ENCODE data around the gene PDE4B.
A peak's percentile ranks its signal among the peaks of the same experiment; 100 is the strongest.
"Not testable (repeated sequence)": the region's sequence is repeated elsewhere in the genome, so short reads cannot be mapped to it uniquely, and the experiment has no call there.

The PDE4B gene

DNA sequence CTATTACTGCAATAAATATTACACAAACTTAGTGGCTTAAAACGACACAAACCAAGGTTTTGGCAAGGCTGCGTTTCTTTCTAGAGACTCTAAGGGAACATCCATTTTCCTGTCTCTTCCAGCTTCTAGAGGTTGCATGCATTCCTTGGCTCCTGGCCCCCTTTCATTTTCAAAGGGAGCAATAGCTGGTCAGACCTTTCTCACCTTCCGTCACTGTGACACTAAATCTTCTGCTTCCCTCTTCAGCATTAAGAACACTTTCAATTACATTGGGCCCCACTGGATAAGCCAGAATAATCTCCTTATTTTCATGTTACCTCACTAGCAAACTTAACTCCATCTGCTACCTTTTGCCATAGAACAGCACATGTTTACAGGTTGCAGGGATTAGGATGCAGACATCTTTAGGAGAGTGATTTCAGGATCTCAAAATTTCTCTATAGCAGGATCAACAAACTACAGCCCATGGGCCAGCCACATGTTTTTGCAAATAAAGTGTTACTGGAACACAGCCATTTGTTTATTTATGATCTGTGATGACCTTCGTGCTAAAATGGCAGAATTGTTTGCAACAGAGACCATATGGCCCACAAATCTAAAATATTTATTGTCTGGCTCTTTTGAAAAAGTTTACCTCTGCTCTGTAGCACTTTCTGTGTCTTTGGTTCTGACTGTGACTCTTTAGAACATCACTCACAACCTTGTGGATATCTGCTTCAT lies 519.7 kb downstream of the PDE4B start:
- no peak for DNase-seq (ENCODE audit: low read depth)

DNA sequence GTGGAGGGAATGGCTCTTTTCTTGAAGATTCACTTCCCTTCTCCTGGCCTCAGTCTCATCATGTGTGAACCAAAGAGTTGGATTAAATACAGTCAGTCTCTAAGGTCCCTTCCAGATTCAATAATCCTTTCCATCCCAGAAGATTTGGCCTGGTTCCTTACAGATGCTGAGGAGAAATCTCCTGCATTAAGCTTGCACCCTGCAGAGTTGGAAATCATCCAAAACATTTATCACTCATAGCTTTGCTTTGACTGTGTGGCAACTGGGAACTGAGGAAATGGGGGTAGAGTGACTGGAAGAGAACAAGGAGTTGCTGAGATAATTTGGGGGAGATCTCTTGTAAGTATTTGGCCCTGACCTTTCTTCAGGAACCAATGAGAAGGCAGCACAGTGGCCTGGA lies 520.7 kb downstream of the PDE4B start:
- no peak for DNase-seq (ENCODE audit: low read depth)

DNA sequence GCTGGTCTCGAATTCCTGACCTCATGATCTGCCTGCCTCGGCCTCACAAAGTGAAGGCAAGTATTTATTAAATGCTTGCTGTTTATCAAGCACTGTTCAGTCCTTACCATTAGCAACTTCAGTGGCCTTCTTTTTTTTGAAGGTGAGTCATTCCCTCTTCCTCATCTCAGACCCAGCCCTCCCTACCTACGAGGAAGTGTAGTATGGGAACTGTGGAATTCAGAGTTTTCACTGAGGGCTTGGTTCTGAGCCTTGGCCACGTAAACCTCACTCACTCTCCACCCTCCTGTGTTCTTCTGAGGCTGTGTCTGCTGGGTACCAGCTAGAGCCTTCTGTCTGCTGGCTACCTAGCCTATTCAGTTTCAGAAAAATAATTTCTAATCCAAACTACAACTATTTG lies 523.0 kb downstream of the PDE4B start:
- DNase-seq (ENCODE audit: low read depth) = no peak

DNA sequence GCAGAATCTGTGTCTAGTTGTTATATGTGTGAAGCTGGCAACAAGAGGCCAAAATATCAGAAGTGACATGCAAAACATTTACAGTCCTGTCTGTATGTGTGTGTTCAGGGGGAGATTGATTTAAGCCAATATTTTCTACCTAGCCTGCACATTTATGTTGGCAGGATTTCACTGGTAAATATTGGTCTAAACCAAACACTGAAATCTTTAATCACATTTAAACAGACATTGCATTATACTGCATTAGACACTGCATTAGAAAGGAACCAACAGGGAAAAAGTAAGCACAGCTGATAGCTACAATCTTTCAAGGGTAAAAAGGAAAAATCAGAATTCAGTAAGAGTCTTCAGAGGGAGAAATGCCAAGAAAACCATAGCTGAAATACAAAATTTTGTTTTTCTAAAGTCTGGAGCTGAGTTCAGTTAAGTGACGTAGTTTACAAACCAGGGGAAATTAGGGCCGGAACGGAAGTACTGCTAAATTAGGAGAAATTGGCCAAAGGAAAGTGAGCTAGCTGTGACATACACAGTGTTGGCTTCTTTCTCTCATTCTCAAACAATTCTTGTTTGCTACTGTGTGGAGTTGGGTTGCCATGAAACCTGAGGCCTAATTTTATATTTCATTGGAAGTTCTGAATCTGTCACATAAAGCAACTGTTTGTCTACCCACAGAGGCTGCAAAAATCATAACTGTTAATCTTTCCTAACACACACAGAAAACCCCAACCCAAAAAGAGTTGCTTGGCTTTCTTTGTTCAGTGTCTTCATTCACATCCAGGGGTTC lies 524.0 kb downstream of the PDE4B start:
- DNase-seq (ENCODE audit: low read depth) = no peak

- DNase-seq (ENCODE audit: low read depth) = no peak
These were observed 524.5 kb downstream of the PDE4B start for GRCh38 chr1:66317248-66317515.

DNA sequence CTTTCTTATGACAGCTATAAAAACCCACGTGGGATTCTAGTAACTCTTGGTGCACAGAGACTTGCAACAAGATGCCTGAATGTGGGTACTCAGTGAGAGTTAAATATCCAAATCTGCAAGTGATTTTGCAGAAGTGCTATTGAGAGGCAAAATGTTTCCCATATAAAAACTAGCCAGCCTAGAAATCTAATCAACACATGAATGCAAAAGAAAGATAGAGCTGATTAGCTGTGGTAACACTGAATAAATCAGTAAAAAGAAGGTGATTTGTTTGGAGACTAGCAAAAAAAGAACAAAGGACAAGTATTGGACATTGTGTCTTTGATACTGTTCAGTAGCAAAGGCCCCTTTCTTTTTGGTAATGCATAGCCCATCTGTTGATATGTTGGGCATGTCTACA lies 527.5 kb downstream of the PDE4B start:
- DNase-seq (ENCODE audit: low read depth) = no peak

- not testable (repeated sequence) for DNase-seq (ENCODE audit: low read depth)
These were observed 529.8 kb downstream of the PDE4B start for GRCh38 chr1:66322462-66322861.

GRCh38 chr1:66323958-66324625 lies 531.4 kb downstream of the PDE4B start:
- DNase-seq (ENCODE audit: low read depth) = no peak

- no peak for DNase-seq (ENCODE audit: low read depth)
These were observed 533.1 kb downstream of the PDE4B start for GRCh38 chr1:66325594-66326380.

DNA sequence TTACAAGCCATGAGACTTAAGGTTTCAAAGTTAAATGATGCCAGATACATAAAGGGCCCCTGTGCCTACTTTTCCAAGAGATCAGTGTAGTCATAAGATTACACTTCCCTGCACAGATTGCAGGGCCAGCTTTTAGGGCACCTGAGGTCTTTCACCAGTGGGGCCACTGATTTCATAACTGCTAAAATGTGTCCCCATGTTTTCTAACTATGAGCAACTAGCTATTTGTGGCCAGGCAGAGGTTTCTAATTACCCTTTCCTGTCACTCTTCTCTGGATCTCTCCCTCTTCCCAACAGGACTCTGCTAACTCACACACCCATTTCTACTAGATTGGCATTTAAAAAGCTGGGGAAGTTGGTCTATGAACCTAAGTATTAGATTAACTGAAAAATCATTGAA lies 534.2 kb downstream of the PDE4B start:
- no peak for DNase-seq (ENCODE audit: low read depth)

DNA sequence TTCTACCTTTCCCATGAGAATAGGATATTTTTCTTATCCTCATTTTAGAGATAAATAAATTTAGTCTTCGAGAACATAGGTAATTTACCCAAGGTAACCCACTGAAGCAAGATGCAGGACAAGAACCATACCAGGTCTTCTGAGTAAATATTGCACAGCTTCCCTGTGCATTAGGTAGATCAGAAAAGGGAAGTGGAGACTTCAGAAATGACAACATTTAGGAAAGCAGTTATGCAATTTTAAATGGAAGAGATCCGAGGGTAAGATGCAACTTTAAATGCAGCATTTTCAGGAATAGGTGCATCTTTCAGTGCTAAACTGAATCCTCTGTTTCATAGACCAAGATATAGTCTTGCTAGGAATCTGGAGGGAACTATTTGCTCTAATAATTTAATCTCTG lies 534.9 kb downstream of the PDE4B start:
- no peak for DNase-seq (ENCODE audit: low read depth)

GRCh38 chr1:66328896-66329295 lies 536.2 kb downstream of the PDE4B start:
- DNase-seq (ENCODE audit: low read depth) = no peak

- DNase-seq (ENCODE audit: low read depth) = no peak
These were observed 538.0 kb downstream of the PDE4B start for GRCh38 chr1:66330722-66331141.

GRCh38 chr1:66331658-66332547 lies 539.2 kb downstream of the PDE4B start:
- DNase-seq (ENCODE audit: low read depth) = peak; percentile 24

DNA sequence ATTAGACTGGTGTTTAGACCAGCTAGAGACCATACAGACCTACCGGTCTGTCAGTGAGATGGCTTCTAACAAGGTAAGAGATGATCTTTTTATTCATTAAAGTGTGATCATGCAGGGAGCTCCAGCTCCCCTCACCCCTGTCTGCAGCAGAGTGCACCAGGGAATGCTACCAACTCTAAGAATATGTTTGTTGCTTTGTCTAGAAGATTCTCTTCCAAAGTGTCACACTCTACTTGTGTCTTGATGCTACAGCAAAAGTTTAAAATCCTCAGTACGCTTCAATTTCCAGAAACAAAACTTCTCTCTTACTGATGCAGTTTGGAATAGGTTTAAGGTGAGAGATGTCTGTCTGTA lies 539.8 kb downstream of the PDE4B start:
- no peak for DNase-seq (ENCODE audit: low read depth)

DNA sequence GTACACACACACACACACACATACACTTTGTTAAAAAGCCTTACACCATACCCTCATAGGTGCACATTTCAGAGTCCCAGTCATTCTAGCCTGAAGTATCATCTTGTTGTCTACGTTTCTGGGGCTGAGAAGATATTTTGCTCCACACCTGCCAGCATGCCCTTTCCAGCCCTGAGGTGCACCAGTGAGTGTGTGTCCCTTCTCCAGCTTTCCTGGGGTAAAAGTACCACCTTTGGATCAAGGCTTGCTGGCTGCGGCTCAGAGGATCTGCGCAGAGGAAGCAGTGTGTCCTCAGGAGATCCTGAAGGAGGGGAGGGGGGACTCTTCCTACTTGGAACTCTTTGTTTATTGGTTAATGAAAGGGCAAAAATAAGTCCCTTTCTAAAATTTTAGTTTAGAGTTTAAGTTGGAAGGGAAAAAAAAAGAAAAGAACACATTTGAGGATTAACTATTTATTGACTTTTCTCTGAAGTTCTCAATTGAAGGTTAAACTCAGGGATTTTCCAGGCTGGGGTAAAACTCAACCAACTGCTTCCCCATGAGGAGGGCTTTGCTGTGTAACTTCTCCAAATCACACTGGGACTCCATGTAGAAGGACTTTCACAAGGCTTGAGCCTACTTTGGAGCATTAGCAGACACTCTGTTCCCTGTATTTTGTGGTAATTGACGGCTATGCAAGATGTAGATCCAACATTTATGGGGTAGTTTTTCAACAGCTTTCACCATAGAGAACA lies 540.9 kb downstream of the PDE4B start:
- no peak for DNase-seq (ENCODE audit: low read depth)

DNA sequence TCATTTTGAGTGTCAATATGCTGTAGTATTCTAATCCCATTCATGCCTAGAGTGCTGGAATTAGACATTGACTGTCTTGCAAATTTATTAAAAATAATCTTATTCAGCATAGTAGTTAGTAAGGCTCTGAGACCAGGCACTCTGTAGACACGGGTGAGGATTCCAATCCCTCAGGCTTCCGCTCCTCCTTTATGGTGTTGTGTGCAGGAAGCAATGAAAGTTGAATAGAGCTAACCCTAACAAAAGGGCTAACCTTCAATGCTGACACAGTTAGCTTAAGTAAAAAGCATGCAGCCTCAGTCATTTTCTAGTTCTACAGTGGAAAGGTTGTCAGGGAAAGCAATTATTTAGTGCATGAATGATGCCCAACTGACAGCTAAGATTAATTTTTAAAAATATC lies 541.6 kb downstream of the PDE4B start:
- no peak for DNase-seq (ENCODE audit: low read depth)

DNA sequence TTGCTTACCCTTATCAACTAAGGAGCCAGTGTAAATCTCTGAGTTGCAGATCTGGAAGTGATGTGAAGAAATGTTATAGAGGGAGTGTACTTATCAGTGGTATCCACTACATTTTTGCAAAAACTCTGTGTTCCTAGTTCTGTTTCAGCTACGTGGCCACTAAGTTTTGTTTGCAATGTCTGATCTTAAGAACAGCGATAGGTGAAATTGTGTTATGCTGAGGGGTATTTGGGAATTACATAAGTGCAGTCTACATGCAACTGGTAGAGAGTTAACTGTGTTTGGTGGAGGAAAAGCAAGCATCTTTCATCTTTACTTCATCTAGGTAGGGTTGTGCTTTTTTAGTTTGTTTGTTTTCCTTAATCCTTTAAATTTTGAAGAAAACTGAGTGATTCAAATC lies 542.4 kb downstream of the PDE4B start:
- DNase-seq (ENCODE audit: low read depth) = no peak

- DNase-seq (ENCODE audit: low read depth) = peak; percentile 64
These were observed 543.4 kb downstream of the PDE4B start for GRCh38 chr1:66335859-66336640.

GRCh38 chr1:66336641-66336990 lies 543.9 kb downstream of the PDE4B start:
- DNase-seq (ENCODE audit: low read depth) = no peak
